DND-41 (cell line): ENCODE measurements around the gene ZCCHC14.

ENCODE experiments used
- CTCF ChIP-seq: IDR thresholded peaks from 2 replicates; pipeline ENCODE4 v1.5.1; 2012; ENCODE audit warnings: borderline replicate concordance, low read length, moderate library complexity, mild to moderate bottlenecking; ENCODE audit not compliant: poor library complexity, severe bottlenecking; ENCODE audit errors: extremely low read depth
- EZH2 ChIP-seq: IDR thresholded peaks from 3 replicates; pipeline ENCODE4 v1.6.1; 2012; ENCODE audit warnings: borderline replicate concordance, low read depth, mild to moderate bottlenecking, moderate library complexity, low read length, inconsistent platforms; ENCODE audit not compliant: severe bottlenecking

GRCh38 chr16:87358696-87359095 lies 134.1 kb downstream of the ZCCHC14 start:
- TF ChIP-seq EZH2, result no peak
- no peak for TF ChIP-seq CTCF
